Muscle layer of colon (tissue), 2 donors: ENCODE results near the gene VPS13A.
"Not testable (repeated sequence)": the region's sequence is repeated elsewhere in the genome, so short reads cannot be mapped to it uniquely, and the experiment has no call there.

ENCODE experiments used
- H3K27ac ChIP-seq: one replicate; pipeline ENCODE4 v1.7.0; 2013; ENCODE audit warnings: low read depth, mild to moderate bottlenecking, low read length, moderate library complexity
- H3K27me3 ChIP-seq, 2 donors: one replicate each; pipeline ENCODE4 v1.7.0; 2013; ENCODE audit warnings: low read length in 2 of 2, mild to moderate bottlenecking in 2 of 2; ENCODE audit not compliant: insufficient read depth in 2 of 2, control insufficient read depth in 1 of 2
- H3K36me3 ChIP-seq: one replicate; pipeline ENCODE4 v1.7.0; 2013; ENCODE audit warnings: mild to moderate bottlenecking, low read length; ENCODE audit not compliant: insufficient read depth
- H3K4me1 ChIP-seq: one replicate; pipeline ENCODE4 v1.7.0; 2013; ENCODE audit warnings: mild to moderate bottlenecking, low read length; ENCODE audit not compliant: insufficient read depth
- H3K4me3 ChIP-seq, 2 donors: one replicate each; pipeline ENCODE4 v1.7.0; 2013; ENCODE audit warnings: low read length in 2 of 2, low read depth in 1 of 2, mild to moderate bottlenecking in 1 of 2, moderate library complexity in 1 of 2
- H3K9ac ChIP-seq: one replicate; pipeline ENCODE4 v1.7.0; 2013; ENCODE audit warnings: low read length
- H3K9me3 ChIP-seq: one replicate; pipeline ENCODE4 v1.7.0; 2013; ENCODE audit warnings: mild to moderate bottlenecking, low read length
- donor health status: abdominal sarcoma.
- donor health status: Adenocarcinoma of cecum.

Gene VPS13A

GRCh38 chr9:77399964-77400363 is 222.6 kb downstream of the VPS13A start:
- Histone ChIP-seq H3K36me3 (no peaks in the 10 kb centered on the region), H3K27ac (no peak overlapping the region), H3K27me3 (no peaks in the 10 kb centered on the region), H3K4me1 (no peaks in the 10 kb centered on the region), H3K4me3 (no peak overlapping the region), H3K9ac (no peak overlapping the region), H3K9me3 (no peaks in the 10 kb centered on the region)

DNA sequence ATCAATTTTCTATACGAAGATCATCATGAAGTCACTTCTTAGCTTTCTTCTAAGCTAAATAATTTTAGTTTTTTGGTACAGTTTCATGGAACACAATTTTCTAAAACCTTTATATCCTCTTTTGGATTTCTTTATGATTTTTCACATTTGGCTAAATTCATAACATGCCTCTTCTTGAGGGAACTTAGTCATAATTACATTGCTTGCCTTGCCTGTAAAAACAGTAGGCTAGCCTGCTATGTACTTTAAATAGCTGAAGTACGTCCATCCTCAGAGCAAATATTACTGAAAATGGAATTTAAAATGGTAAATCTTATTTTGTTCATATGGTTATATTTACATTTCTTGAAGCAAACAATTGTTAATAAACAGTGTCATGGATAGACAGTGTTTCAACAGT is 225.0 kb downstream of the VPS13A start:
- H3K9ac ChIP-seq = no peak overlapping the region
- peaks cover 6% of the 10 kb centered on the region for H3K36me3 ChIP-seq
- H3K27ac ChIP-seq = no peak overlapping the region
- no peak overlapping the region for H3K4me3 ChIP-seq
- H3K9me3 ChIP-seq = no peaks in the 10 kb centered on the region
- no peaks in the 10 kb centered on the region for H3K4me1 ChIP-seq
- H3K27me3 ChIP-seq = no peaks in the 10 kb centered on the region

GRCh38 chr9:77403239-77403638 is 225.9 kb downstream of the VPS13A start:
- Histone ChIP-seq H3K36me3 (peaks cover 8% of the 10 kb centered on the region), H3K4me1 (no peaks in the 10 kb centered on the region), H3K4me3 (no peak overlapping the region), H3K9ac (no peak overlapping the region), H3K27ac (no peak overlapping the region), H3K9me3 (no peaks in the 10 kb centered on the region), H3K27me3 (no peaks in the 10 kb centered on the region)

DNA sequence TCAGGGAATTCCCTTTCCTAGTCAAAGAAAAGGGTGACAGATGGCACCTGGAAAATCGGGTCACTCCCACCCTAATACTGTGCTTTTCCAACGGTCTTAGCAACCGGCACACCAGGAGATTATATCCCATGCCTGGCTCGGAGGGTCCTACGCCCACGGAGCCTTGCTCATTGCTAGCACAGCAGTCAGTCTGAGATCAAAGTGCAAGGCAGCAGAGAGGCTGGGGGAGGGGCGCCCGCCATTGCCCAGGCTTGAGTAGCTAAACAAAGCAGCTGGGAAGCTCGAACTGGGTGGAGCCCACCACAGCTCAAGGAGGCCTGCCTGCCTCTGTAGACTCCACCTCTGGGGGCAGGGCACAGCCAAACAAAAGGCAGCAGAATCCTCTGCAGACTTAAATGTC is 231.2 kb downstream of the VPS13A start:
- H3K4me1 ChIP-seq, H3K9me3 ChIP-seq, H3K4me3 ChIP-seq, H3K9ac ChIP-seq, H3K27me3 ChIP-seq, H3K36me3 ChIP-seq, H3K27ac ChIP-seq: not testable (repeated sequence)

DNA sequence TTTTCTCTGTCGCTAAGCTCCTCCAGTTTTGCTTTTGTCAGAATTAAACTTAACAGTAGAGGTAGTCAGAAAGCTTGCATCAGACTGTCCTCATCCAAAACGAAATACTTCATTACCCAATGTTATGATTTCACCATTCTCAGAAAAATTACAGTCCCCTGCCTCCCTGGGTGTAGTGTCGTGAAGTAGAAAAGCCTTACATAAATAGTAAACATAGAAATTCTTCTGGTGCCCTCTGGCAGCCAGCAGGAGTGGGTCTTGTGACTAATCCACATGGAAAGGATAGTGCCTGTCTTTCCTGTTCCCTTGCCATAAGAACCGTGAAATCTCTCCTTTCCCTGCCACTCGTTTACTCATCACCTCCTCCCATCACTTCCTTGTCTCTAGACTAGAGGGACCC is 240.2 kb downstream of the VPS13A start:
- Histone ChIP-seq H3K27me3 (no peaks in the 10 kb centered on the region), H3K36me3 (no peaks in the 10 kb centered on the region), H3K27ac (no peak overlapping the region), H3K9ac (no peak overlapping the region), H3K9me3 (no peaks in the 10 kb centered on the region), H3K4me1 (no peaks in the 10 kb centered on the region), H3K4me3 (no peak overlapping the region)

DNA sequence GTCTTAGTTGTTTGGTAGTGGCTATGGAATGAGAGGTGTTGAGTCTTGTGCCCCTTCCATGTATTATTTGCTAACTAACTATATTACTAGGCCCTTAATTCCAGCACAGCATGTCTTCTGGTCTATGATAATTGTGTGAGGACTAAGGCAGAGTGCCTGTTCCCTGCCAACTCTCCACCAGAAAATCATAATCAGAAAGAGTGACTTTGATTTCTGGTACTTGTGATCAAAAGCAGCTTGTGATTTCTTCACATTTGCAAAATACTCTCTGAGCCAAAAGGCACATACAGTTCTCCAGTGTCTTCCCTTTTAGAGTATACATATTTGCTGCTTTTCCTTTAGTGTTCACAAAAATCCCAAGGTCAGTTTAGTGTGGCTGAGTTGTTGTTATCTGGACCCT is 240.9 kb downstream of the VPS13A start:
- Histone ChIP-seq H3K4me3 (no peak overlapping the region), H3K9ac (no peak overlapping the region), H3K27ac (no peak overlapping the region), H3K9me3 (no peaks in the 10 kb centered on the region), H3K4me1 (no peaks in the 10 kb centered on the region), H3K27me3 (no peaks in the 10 kb centered on the region), H3K36me3 (no peaks in the 10 kb centered on the region)

GRCh38 chr9:77420641-77421040 is 243.3 kb downstream of the VPS13A start:
- Histone ChIP-seq H3K36me3 (no peaks in the 10 kb centered on the region), H3K9ac (no peak overlapping the region), H3K9me3 (no peaks in the 10 kb centered on the region), H3K4me3 (no peak overlapping the region), H3K27me3 (no peaks in the 10 kb centered on the region), H3K4me1 (no peaks in the 10 kb centered on the region), H3K27ac (no peak overlapping the region)

- Histone ChIP-seq H3K9me3 (no peaks in the 10 kb centered on the region), H3K27ac (no peak overlapping the region), H3K4me1 (no peaks in the 10 kb centered on the region), H3K4me3 (no peak overlapping the region), H3K36me3 (no peaks in the 10 kb centered on the region), H3K27me3 (no peaks in the 10 kb centered on the region), H3K9ac (no peak overlapping the region)
Measured at GRCh38 chr9:77421506-77422265, 244.4 kb downstream of the VPS13A start.

- Histone ChIP-seq H3K27ac (no peak overlapping the region), H3K9ac (no peak overlapping the region), H3K36me3 (no peaks in the 10 kb centered on the region), H3K4me1 (no peaks in the 10 kb centered on the region), H3K4me3 (no peak overlapping the region), H3K9me3 (no peaks in the 10 kb centered on the region), H3K27me3 (no peaks in the 10 kb centered on the region)
Measured at GRCh38 chr9:77422969-77423368, 245.6 kb downstream of the VPS13A start.

DNA sequence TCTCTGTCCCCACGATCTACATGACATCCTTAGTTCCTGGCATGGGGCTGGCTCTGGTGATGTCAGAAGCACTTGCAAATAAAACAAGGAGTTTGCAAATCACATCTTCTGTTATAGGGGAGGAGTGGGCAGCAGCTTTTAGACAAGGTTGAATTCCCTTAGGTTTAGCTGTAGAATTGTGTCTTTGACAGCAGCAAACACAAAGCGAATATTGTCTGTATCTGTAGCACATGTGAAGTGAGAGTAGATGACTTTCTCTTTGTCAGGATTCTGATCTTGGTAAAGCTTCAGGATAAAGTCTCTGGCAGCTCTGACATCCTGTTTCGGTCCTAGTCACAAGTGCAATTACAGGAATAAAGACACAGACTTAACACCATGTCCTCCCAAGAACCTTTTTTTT is 246.5 kb downstream of the VPS13A start:
- Histone ChIP-seq H3K27ac (no peak overlapping the region), H3K9me3 (no peaks in the 10 kb centered on the region), H3K4me1 (no peaks in the 10 kb centered on the region), H3K36me3 (no peaks in the 10 kb centered on the region), H3K9ac (no peak overlapping the region), H3K4me3 (no peak overlapping the region), H3K27me3 (no peaks in the 10 kb centered on the region)

- Histone ChIP-seq H3K9me3 (no peaks in the 10 kb centered on the region), H3K4me3 (no peak overlapping the region), H3K27me3 (no peaks in the 10 kb centered on the region), H3K4me1 (no peaks in the 10 kb centered on the region), H3K27ac (no peak overlapping the region), H3K9ac (no peak overlapping the region), H3K36me3 (no peaks in the 10 kb centered on the region)
Measured at GRCh38 chr9:77424993-77425392, 247.7 kb downstream of the VPS13A start.

DNA sequence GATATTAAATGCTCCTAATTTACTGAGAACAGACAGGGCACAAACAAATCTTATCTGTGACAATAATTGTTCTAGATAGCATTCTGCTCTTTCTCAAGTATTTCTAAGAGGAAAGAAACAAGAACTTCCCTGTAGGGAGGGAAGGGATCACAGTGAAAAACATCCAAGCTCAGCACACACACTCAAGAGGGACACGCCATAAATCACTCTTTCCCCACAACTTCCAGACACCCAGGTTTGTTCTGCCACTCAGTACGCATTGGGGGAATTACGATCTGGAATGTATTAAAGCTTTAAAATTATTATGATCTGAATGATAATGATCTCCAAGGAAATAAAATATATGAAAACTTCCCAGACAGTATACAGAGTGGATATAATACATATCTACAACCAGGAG is 249.4 kb downstream of the VPS13A start:
- H3K27ac ChIP-seq = no peak overlapping the region
- H3K27me3 ChIP-seq = no peaks in the 10 kb centered on the region
- H3K36me3 ChIP-seq = no peaks in the 10 kb centered on the region
- H3K4me3 ChIP-seq = no peak overlapping the region
- H3K4me1 ChIP-seq = no peaks in the 10 kb centered on the region
- H3K9me3 ChIP-seq = no peaks in the 10 kb centered on the region
- H3K9ac ChIP-seq = no peak overlapping the region
